HCT116 (cell line): ENCODE results near the gene HOXB3. TPM values are rescaled to one million over a fixed set of nuclear protein-coding genes. Genes with fewer than 3 reads are reported as not detected.

Source experiments
- ATAC-seq: fragments of 200-7000 bp; cut with Tn5 transposase; 2 replicates; pipeline ENCODE4 v1.9.1; 2020; ENCODE audit warnings: mild to moderate bottlenecking, moderate library complexity
- BruUV-seq: library from RNA; stranded (reverse); fragments of 400-500 nt; replicated peaks from 2 replicates; lab custom pipeline; 2021; lab: Mats Ljungman, UMichigan
- CTCF ChIA-PET: fragments of 300-600 bp; sonication (Branson Sonifier 250); formaldehyde crosslinking; loops from one replicate; lab custom pipeline; 2021; ENCODE audit warnings: antibody characterized with exemption; lab: Charles Lee
- POLR2A ChIA-PET: fragments of 300-600, 350-600 bp; sonication (Branson Sonifier 250); formaldehyde crosslinking; loops from one replicate; lab custom pipeline; 2021; ENCODE audit warnings: antibody characterized with exemption; lab: Charles Lee
- RAD21 ChIA-PET, 2 experiments: fragments of 300-600 bp; sonication (Branson Sonifier 250); formaldehyde crosslinking; loops; one replicate each; lab custom pipeline; 2023; ENCODE audit warnings: low total read pairs in 2 of 2; ENCODE audit not compliant: uncharacterized antibody in 2 of 2, unreplicated experiment in 2 of 2, low non-redundant PET in 1 of 2; lab: Charles Lee
- DNase-seq: peaks from one replicate; pipeline ENCODE4 v3.0.0-alpha.2; 2010; ENCODE audit warnings: low read depth, low spot score
- H2AFZ ChIP-seq: fragments of 200-600 bp; shearing (Covaris generic), sonication (generic); 2 replicates; pipeline ENCODE4 v1.6.1; 2017; ENCODE audit warnings: low read depth, mixed run types, mixed read lengths, antibody characterized with exemption, low read length; ENCODE audit not compliant: poor library complexity, severe bottlenecking
- H3K27ac ChIP-seq: 2 replicates; pipeline ENCODE4 v1.5.1; 2012; ENCODE audit warnings: low read depth, low read length
- H3K27me3 ChIP-seq: fragments of 200-600 bp; sonication (generic); 2 replicates; pipeline ENCODE4 v1.6.1; 2016; ENCODE audit warnings: mixed run types, low read length, mixed read lengths; ENCODE audit not compliant: insufficient read depth
- H3K36me3 ChIP-seq, 2 experiments: fragments of 200-500 bp in 1 of 2; fragments of 200-600 bp in 1 of 2; sonication (Bioruptor generic) in 1 of 2; sonication (generic) in 1 of 2; 2 replicates each; pipeline versions ENCODE4 v1.5.1 to v1.6.1; 2014 to 2016; ENCODE audit warnings: low read length in 2 of 2, inconsistent platforms in 1 of 2, mixed read lengths in 1 of 2, mixed run types in 1 of 2; ENCODE audit not compliant: insufficient read depth in 2 of 2, control insufficient read depth in 1 of 2
- H3K4me1 ChIP-seq, 2 experiments: fragments of 200-600 bp in 1 of 2; sonication (generic) in 1 of 2; 2 replicates each; pipeline versions ENCODE4 v1.5.1 to v1.6.1; 2012 to 2017; ENCODE audit warnings: low read length in 2 of 2, inconsistent platforms in 1 of 2, mild to moderate bottlenecking in 1 of 2, mixed read lengths in 1 of 2, mixed run types in 1 of 2, moderate library complexity in 1 of 2; ENCODE audit not compliant: insufficient read depth in 2 of 2, control insufficient read depth in 1 of 2
- H3K4me2 ChIP-seq: fragments of 200-600 bp; sonication (generic); 2 replicates; pipeline ENCODE4 v1.6.1; 2017; ENCODE audit warnings: mixed run types, low read length, mixed read lengths
- H3K4me3 ChIP-seq, 2 experiments: fragments of 200-600 bp in 1 of 2; sonication (generic) in 1 of 2; replicated peaks in 1 of 2; 2 replicates each; pipeline ENCODE4 v1.5.1; 2011 to 2016; ENCODE audit warnings: low read length in 2 of 2, control low read depth in 1 of 2, low read depth in 1 of 2, mild to moderate bottlenecking in 1 of 2, mixed read lengths in 1 of 2, mixed run types in 1 of 2
- H3K79me2 ChIP-seq: fragments of 200-600 bp; sonication (generic); 2 replicates; pipeline ENCODE4 v1.6.1; 2017; ENCODE audit warnings: mild to moderate bottlenecking, mixed run types, low read length, moderate library complexity, mixed read lengths; ENCODE audit not compliant: insufficient read depth
- H3K9ac ChIP-seq: fragments of 200-600 bp; sonication (generic); 2 replicates; pipeline ENCODE4 v1.6.1; 2016; ENCODE audit warnings: low read length, mixed read lengths
- H3K9me2 ChIP-seq: fragments of 200-600 bp; sonication (generic), shearing (Covaris generic); 2 replicates; pipeline ENCODE4 v1.6.1; 2017; ENCODE audit warnings: mixed run types, mild to moderate bottlenecking, moderate library complexity; ENCODE audit not compliant: insufficient read depth
- H3K9me3 ChIP-seq, 2 experiments: fragments of 200-500 bp in 1 of 2; fragments of 200-600 bp in 1 of 2; sonication (Bioruptor generic) in 1 of 2; sonication (generic) in 1 of 2; 2 replicates each; pipeline ENCODE4 v1.6.1; 2014 to 2017; ENCODE audit warnings: low read length in 2 of 2, mixed read lengths in 2 of 2, inconsistent platforms in 1 of 2, low read depth in 1 of 2, mild to moderate bottlenecking in 1 of 2, mixed run types in 1 of 2, moderate library complexity in 1 of 2; ENCODE audit not compliant: control insufficient read depth in 1 of 2, insufficient read depth in 1 of 2
- H4K20me1 ChIP-seq: fragments of 200-600 bp; sonication (generic), shearing (Covaris generic); 2 replicates; pipeline ENCODE4 v1.6.1; 2017; ENCODE audit warnings: mixed run types, mild to moderate bottlenecking, moderate library complexity; ENCODE audit not compliant: insufficient read depth
- CEBPB ChIP-seq: IDR thresholded peaks from 2 replicates; pipeline ENCODE4 v1.6.1; 2012; ENCODE audit warnings: low read depth
- CTCF ChIP-seq, 3 experiments: fragments of 200-600 bp in 1 of 3; sonication (generic) in 1 of 3; IDR thresholded peaks in 2 of 3; conservative IDR thresholded peaks in 1 of 3; 2 replicates each; pipeline ENCODE4 v1.5.1; 2012 to 2017; ENCODE audit warnings: low read depth in 2 of 3, low read length in 2 of 3, antibody characterized with exemption in 1 of 3, borderline replicate concordance in 1 of 3, control low read depth in 1 of 3, mild to moderate bottlenecking in 1 of 3, mixed read lengths in 1 of 3, mixed run types in 1 of 3, moderate library complexity in 1 of 3; ENCODE audit not compliant: insufficient read depth in 1 of 3
- EGR1 ChIP-seq: IDR thresholded peaks from 2 replicates; pipeline ENCODE4 v1.6.1; 2012; ENCODE audit warnings: low read depth
- EZH2 ChIP-seq: fragments of 200-600 bp; sonication (generic); IDR thresholded peaks from 2 replicates; pipeline ENCODE4 v1.6.1; 2017; ENCODE audit warnings: antibody characterized with exemption, mixed run types
- EZH2phosphoT487 ChIP-seq: fragments of 200-600 bp; IDR thresholded peaks from 2 replicates; pipeline ENCODE4 v1.6.1; 2018; ENCODE audit warnings: antibody characterized with exemption, borderline replicate concordance
- JUND ChIP-seq: IDR thresholded peaks from 2 replicates; pipeline ENCODE4 v1.6.1; 2012
- POLR2A ChIP-seq: IDR thresholded peaks from 2 replicates; pipeline ENCODE4 v1.7.0; 2011; ENCODE audit warnings: borderline replicate concordance; ENCODE audit not compliant: insufficient read depth, insufficient read length; ENCODE audit errors: extremely low read depth
- POLR2AphosphoS5 ChIP-seq: IDR thresholded peaks from 2 replicates; pipeline ENCODE4 v1.6.1; 2011; ENCODE audit warnings: mild to moderate bottlenecking, low read depth, low read length, moderate library complexity
- RAD21 ChIP-seq: IDR thresholded peaks from 2 replicates; pipeline ENCODE4 v1.6.1; 2012; ENCODE audit warnings: low read depth, mild to moderate bottlenecking
- REST ChIP-seq: IDR thresholded peaks from 2 replicates; pipeline ENCODE4 v1.6.1; 2012; ENCODE audit warnings: low read depth
- SIN3A ChIP-seq: IDR thresholded peaks from 2 replicates; pipeline ENCODE4 v1.6.1; 2012; ENCODE audit warnings: low read depth
- SRF ChIP-seq: IDR thresholded peaks from 2 replicates; pipeline ENCODE4 v1.6.1; 2012; ENCODE audit warnings: low read depth
- TCF7L2 ChIP-seq: IDR thresholded peaks from 2 replicates; pipeline ENCODE4 v1.7.0; 2011; ENCODE audit warnings: borderline replicate concordance, inconsistent platforms; ENCODE audit not compliant: insufficient read depth, insufficient read length; ENCODE audit errors: extremely low read depth
- YY1 ChIP-seq: IDR thresholded peaks from 2 replicates; pipeline ENCODE4 v1.6.1; 2011; ENCODE audit warnings: low read length, low read depth, moderate library complexity, mild to moderate bottlenecking; ENCODE audit not compliant: insufficient replicate concordance; ENCODE audit errors: extremely low read depth
- ZFX ChIP-seq: fragments of 450-650 bp; IDR thresholded peaks from 2 replicates; pipeline ENCODE4 v1.6.1; 2017
- intact Hi-C: fragments of 100-400 bp; cut with micrococcal nuclease; formaldehyde crosslinking; loops from 2 replicates; pipeline ENCODE4 v1.10.0; 2022
- total RNA-seq: library from RNA; stranded (reverse); gene quantifications from one replicate; pipeline ENCODE4 v1.2.1, GENCODE V29; 2021; ENCODE audit not compliant: unreplicated experiment

The HOXB3 gene
- total RNA-seq, 1 experiment from 2014 or later: 19.8 TPM

DNA sequence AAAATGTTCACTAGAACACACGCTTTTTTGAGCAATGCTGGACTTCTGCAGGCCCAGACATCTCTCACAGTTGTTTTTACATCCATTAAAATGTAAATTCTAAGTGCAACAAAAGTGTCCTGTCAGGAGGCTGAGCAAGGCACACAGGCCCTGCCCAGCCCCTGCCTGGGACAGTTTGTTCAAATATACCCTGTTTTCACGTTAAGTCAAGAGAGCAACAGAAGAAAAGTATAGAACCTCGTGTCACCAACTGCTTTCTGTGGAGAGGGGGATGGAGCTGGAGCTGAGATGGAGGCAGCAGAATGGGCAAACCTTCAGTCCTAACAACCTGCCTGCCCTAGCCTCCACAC is 40.8 kb downstream of the HOXB3 start:
- no peaks in the 10 kb centered on the region for H4K20me1 ChIP-seq
- TF ChIP-seq ZFX (no peak), YY1 (no peak), CTCF (IDR thresholded peaks at IDR 0.05 in 2 of 3, conservative IDR thresholded peaks at IDR 0.05 in 1 of 3; ENCODE audit: borderline replicate concordance in 1 of 3, insufficient read depth in 1 of 3, low read depth in 2 of 3, low read length in 2 of 3) (no peak), SRF (no peak), RAD21 (no peak), POLR2A (no peak), EGR1 (no peak)
- no peaks in the 10 kb centered on the region for H3K27me3 ChIP-seq
- H3K4me3 ChIP-seq: no peak overlapping the region
- POLR2A ChIA-PET: no interaction called here
- H3K9ac ChIP-seq: no peak overlapping the region
- no TSS peak for BruUV-seq
- CTCF ChIA-PET: no interaction called here
- DNase-seq (no peak), ATAC-seq (no peak)
- H2AFZ ChIP-seq: no peak overlapping the region
- RAD21 ChIA-PET: no interaction called here
- H3K9me3 ChIP-seq: no peaks in the 10 kb centered on the region
- no peaks in the 10 kb centered on the region for H3K9me2 ChIP-seq
- H3K27ac ChIP-seq: no peak overlapping the region
- intact Hi-C loops: no loop called here
- peaks cover 0 to 4% of the 10 kb centered on the region in 2 experiments; a peak in 1 of 4 replicates for H3K36me3 ChIP-seq
- no peak overlapping the region for H3K4me2 ChIP-seq
- no peaks in the 10 kb centered on the region for H3K79me2 ChIP-seq
- peaks cover 0 to 2% of the 10 kb centered on the region in 2 experiments; a peak in 1 of 4 replicates for H3K4me1 ChIP-seq

DNA sequence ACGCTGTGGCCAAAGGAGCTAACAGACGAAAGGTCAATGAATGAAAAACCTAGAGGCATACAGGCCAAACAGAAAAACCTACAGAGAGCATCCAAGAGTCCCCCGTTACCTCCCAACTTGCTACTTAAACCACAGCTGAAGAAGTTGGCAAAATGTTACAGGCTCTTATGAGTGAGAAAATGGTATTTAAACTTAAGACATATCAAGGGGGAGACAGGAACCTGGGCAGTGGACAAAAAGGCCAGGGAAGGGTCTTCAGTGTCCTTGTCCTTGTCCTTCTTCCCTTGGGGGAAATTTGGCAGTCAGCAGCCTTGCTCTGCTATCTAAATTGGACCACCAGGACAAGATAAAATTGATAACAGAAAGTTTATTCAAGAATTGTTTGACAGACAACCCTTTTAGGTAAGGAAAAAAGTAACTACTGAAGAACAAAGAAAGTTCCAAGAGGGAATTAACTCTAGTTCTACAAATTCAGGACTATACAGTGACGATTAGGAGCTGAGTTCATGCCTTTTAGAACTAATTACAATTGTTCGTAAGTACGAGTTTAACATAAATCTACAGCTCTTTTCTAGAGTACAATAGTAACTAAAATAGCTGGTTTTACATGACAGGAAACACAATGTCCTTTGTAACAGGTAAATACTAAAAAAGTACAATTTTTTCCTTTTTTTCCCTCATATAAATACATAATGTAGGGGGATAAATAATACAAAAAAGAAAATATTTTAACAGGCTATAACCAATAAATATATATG is 41.3 kb downstream of the HOXB3 start:
- no peaks in the 10 kb centered on the region for H3K9me2 ChIP-seq
- ChIA-PET POLR2A (no interaction called here), RAD21 (no interaction called here), CTCF (no interaction called here)
- intact Hi-C loops: no loop called here
- H3K4me2 ChIP-seq: no peak overlapping the region
- TF ChIP-seq JUND (no peak), EZH2 (no peak), EZH2phosphoT487 (no peak), REST (no peak), TCF7L2 (no peak), CEBPB (no peak), YY1 (no peak), SIN3A (no peak), POLR2AphosphoS5 (no peak)
- H3K9me3 ChIP-seq: no peaks in the 10 kb centered on the region
- H2AFZ ChIP-seq: no peak overlapping the region
- H3K9ac ChIP-seq: no peak overlapping the region
- no TSS peak for BruUV-seq
- ATAC-seq (no peak), DNase-seq (no peak)
- H3K79me2 ChIP-seq: no peaks in the 10 kb centered on the region
- H3K27me3 ChIP-seq: no peaks in the 10 kb centered on the region
- peaks cover 0 to 7% of the 10 kb centered on the region in 2 experiments; a peak in 2 of 4 replicates for H3K4me1 ChIP-seq
- H4K20me1 ChIP-seq: no peaks in the 10 kb centered on the region
- H3K27ac ChIP-seq: no peak overlapping the region
- peaks cover 0 to 4% of the 10 kb centered on the region in 2 experiments; a peak in 1 of 4 replicates for H3K36me3 ChIP-seq
- H3K4me3 ChIP-seq: no peak overlapping the region
